Progenitor cell of endocrine pancreas (in vitro differentiated cells): Measurements from ENCODE around the gene KRTAP9-8. TPM values are rescaled to one million over a fixed set of nuclear protein-coding genes. Genes with fewer than 3 reads are reported as not detected.
"Not testable (repeated sequence)": the region's sequence is repeated elsewhere in the genome, so short reads cannot be mapped to it uniquely, and the experiment has no call there.

Experiments
- DNase-seq: peaks from one replicate; pipeline ENCODE4 v3.0.0; 2021; ENCODE audit warnings: low spot score; ENCODE audit not compliant: unreplicated experiment
- H3K27ac Mint-ChIP-seq: 2 replicates; pipeline ENCODE4 v1.8.0; 2021; ENCODE audit warnings: mild to moderate bottlenecking, moderate library complexity, mixed read lengths
- H3K27me3 Mint-ChIP-seq: 2 replicates; pipeline ENCODE4 v1.8.0; 2021; ENCODE audit warnings: mixed read lengths
- H3K36me3 Mint-ChIP-seq: 2 replicates; pipeline ENCODE4 v1.8.0; 2022; ENCODE audit warnings: mixed read lengths; ENCODE audit not compliant: insufficient read depth
- H3K4me1 Mint-ChIP-seq: 2 replicates; pipeline ENCODE4 v1.8.0; 2021; ENCODE audit warnings: low read depth, mixed read lengths
- H3K4me3 Mint-ChIP-seq: 2 replicates; pipeline ENCODE4 v1.8.0; 2021; ENCODE audit warnings: low read depth, mild to moderate bottlenecking, moderate library complexity, mixed read lengths
- H3K9me3 Mint-ChIP-seq: 2 replicates; pipeline ENCODE4 v1.8.0; 2021; ENCODE audit warnings: low read depth, mixed read lengths
- CTCF ChIP-seq: fragments of 200-600 bp; sonication (generic); IDR thresholded peaks from one replicate; pipeline ENCODE4 v1.5.0; 2021; ENCODE audit warnings: antibody characterized with exemption, mild to moderate bottlenecking; ENCODE audit not compliant: unreplicated experiment
- total RNA-seq: library from RNA; stranded (reverse); gene quantifications from 2 replicates; pipeline ENCODE4 v1.2.1, GENCODE V29; 2021

Gene KRTAP9-8
- total RNA-seq, 1 donor from 2014 or later: not detected

GRCh38 chr17:41267711-41268110 is 29.9 kb downstream of the KRTAP9-8 start:
- Mint-ChIP-seq H3K9me3 (no peaks in the 10 kb centered on the region), H3K27ac (no peak overlapping the region), H3K4me3 (no peak overlapping the region), H3K36me3 (no peaks in the 10 kb centered on the region), H3K4me1 (no peaks in the 10 kb centered on the region), H3K27me3 (peaks cover 14% of the 10 kb centered on the region)
- DNase-seq: no peak
- no peak for TF ChIP-seq CTCF

- not testable (repeated sequence) for DNase-seq, H3K27me3 Mint-ChIP-seq, H3K4me3 Mint-ChIP-seq, H3K9me3 Mint-ChIP-seq, H3K4me1 Mint-ChIP-seq, H3K36me3 Mint-ChIP-seq, H3K27ac Mint-ChIP-seq
Measured at GRCh38 chr17:41271323-41271722, 33.5 kb downstream of the KRTAP9-8 start.

GRCh38 chr17:41271858-41272257 is 34.1 kb downstream of the KRTAP9-8 start:
- H3K27ac Mint-ChIP-seq: no peak overlapping the region
- TF ChIP-seq CTCF: no peak
- no peak overlapping the region for H3K4me3 Mint-ChIP-seq

GRCh38 chr17:41275648-41276190 is 37.9 kb downstream of the KRTAP9-8 start, which contains the start of gene KRTAP9-7:
Gene KRTAP9-7 (plus strand): TSS chr17:41275698. CDS start chr17:41275698, 0 bp downstream.
- H3K27me3 Mint-ChIP-seq: peaks cover 15% of the 10 kb centered on the region
- not testable (repeated sequence) for H3K36me3 Mint-ChIP-seq, H3K4me3 Mint-ChIP-seq, H3K4me1 Mint-ChIP-seq, H3K27ac Mint-ChIP-seq, H3K9me3 Mint-ChIP-seq, DNase-seq

More at GRCh38 chr17:41271858-41272257, 34.1 kb downstream of the KRTAP9-8 start:
- H3K36me3 Mint-ChIP-seq: no peaks in the 10 kb centered on the region
- H3K4me1 Mint-ChIP-seq: no peaks in the 10 kb centered on the region
- no peaks in the 10 kb centered on the region for H3K9me3 Mint-ChIP-seq
- peaks cover 10% of the 10 kb centered on the region for H3K27me3 Mint-ChIP-seq
- DNase-seq: no peak

GRCh38 chr17:41278176-41278955 is 40.6 kb downstream of the KRTAP9-8 start:
- no peaks in the 10 kb centered on the region for H3K4me1 Mint-ChIP-seq

GRCh38 chr17:41284043-41284442 is 46.2 kb downstream of the KRTAP9-8 start:
- DNase-seq: no peak

More at GRCh38 chr17:41278176-41278955, 40.6 kb downstream of the KRTAP9-8 start:
- no peak for DNase-seq
- TF ChIP-seq CTCF: no peak
- no peaks in the 10 kb centered on the region for H3K9me3 Mint-ChIP-seq
- peaks cover 15% of the 10 kb centered on the region for H3K27me3 Mint-ChIP-seq
- no peak overlapping the region for H3K4me3 Mint-ChIP-seq
- H3K27ac Mint-ChIP-seq: no peak overlapping the region
- no peaks in the 10 kb centered on the region for H3K36me3 Mint-ChIP-seq

More at GRCh38 chr17:41284043-41284442, 46.2 kb downstream of the KRTAP9-8 start:
- no peak overlapping the region for H3K4me3 Mint-ChIP-seq
- peaks cover 1% of the 10 kb centered on the region for H3K27me3 Mint-ChIP-seq
- no peak for TF ChIP-seq CTCF
- H3K36me3 Mint-ChIP-seq: no peaks in the 10 kb centered on the region
- no peak overlapping the region for H3K27ac Mint-ChIP-seq
- H3K4me1 Mint-ChIP-seq: peaks cover 4% of the 10 kb centered on the region
- H3K9me3 Mint-ChIP-seq: no peaks in the 10 kb centered on the region
